PC-9 (cell line): ENCODE data around the gene DDAH2.

Experiments
- CTCF ChIP-seq: fragments of 200-600 bp; sonication (generic); conservative IDR thresholded peaks from 2 replicates; pipeline ENCODE4 v1.6.1; 2017; ENCODE audit warnings: mixed run types, antibody characterized with exemption, mild to moderate bottlenecking, moderate library complexity
- EZH2 ChIP-seq: fragments of 200-600 bp; sonication (generic); IDR thresholded peaks from 2 replicates; pipeline ENCODE4 v1.8.0; 2017; ENCODE audit warnings: antibody characterized with exemption, low read depth

DNA sequence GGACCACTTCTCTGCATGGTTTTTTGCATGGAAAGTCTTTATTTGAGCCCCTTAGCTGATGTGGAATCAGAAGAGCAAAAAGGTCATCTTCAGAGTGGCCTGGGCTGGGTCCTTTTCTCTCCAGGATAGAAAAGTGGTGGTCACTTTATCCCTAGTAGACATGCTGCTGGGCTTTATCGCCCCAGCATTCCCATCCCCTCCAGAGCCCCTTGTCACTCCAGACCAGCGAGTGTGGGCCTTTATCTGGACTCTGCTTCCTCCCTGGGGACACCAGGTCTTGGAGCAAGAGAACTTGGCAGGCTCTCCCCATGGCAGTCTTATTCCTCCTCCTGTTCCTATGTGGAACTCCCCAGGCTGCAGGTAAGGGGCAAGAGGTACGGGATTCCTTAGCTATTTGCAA, 22.5 kb downstream of the DDAH2 start, which contains the start of gene LY6G6F:
- TF ChIP-seq CTCF, result no peak
- TF ChIP-seq EZH2, result no peak
